Neural progenitor cell (in vitro differentiated cells): ENCODE data around the gene PLPP3. TPM values are rescaled to one million over a fixed set of nuclear protein-coding genes. Genes with fewer than 3 reads are reported as not detected.

ENCODE experiments used
- DNase-seq: peaks from one replicate; pipeline ENCODE4 v3.0.0-alpha.2; 2016; ENCODE audit warnings: low spot score
- H2AFZ ChIP-seq: fragments of 200-600 bp; sonication (generic); replicated peaks from 2 replicates; pipeline ENCODE4 v1.6.1; 2016; ENCODE audit warnings: antibody characterized with exemption
- H3F3A ChIP-seq: fragments of 200-600 bp; sonication (generic); 2 replicates; pipeline ENCODE4 v1.6.1; 2016; ENCODE audit warnings: antibody characterized with exemption, low read depth
- H3K27ac ChIP-seq: fragments of 200-600 bp; sonication (generic); 2 replicates; pipeline ENCODE4 v1.5.1; 2016; ENCODE audit warnings: mild to moderate bottlenecking
- H3K27me3 ChIP-seq: fragments of 200-600 bp; sonication (generic); 2 replicates; pipeline ENCODE4 v1.6.1; 2016; ENCODE audit warnings: mild to moderate bottlenecking, moderate library complexity
- H3K36me3 ChIP-seq: fragments of 200-600 bp; sonication (generic); 2 replicates; pipeline ENCODE4 v1.5.1; 2016
- H3K4me1 ChIP-seq: fragments of 200-600 bp; sonication (generic); 2 replicates; pipeline ENCODE4 v1.6.1; 2016; ENCODE audit warnings: mixed run types
- H3K4me2 ChIP-seq: fragments of 200-600 bp; sonication (generic); 2 replicates; pipeline ENCODE4 v1.6.1; 2016
- H3K4me3 ChIP-seq: fragments of 200-600 bp; sonication (generic); 2 replicates; pipeline ENCODE4 v1.5.1; 2016
- H3K79me2 ChIP-seq: fragments of 200-600 bp; sonication (generic); 2 replicates; pipeline ENCODE4 v1.6.1; 2016; ENCODE audit warnings: low read depth
- H3K9ac ChIP-seq: fragments of 200-600 bp; sonication (generic); 2 replicates; pipeline ENCODE4 v1.6.1; 2016
- H3K9me3 ChIP-seq: fragments of 200-600 bp; sonication (generic); 2 replicates; pipeline ENCODE4 v1.5.1; 2016; ENCODE audit warnings: low read depth
- H4K20me1 ChIP-seq: fragments of 200-600 bp; sonication (generic); 2 replicates; pipeline ENCODE4 v1.6.1; 2016; ENCODE audit warnings: low read depth
- H3K27ac Mint-ChIP-seq: 3 replicates; pipeline ENCODE4 v1.8.0; 2021; ENCODE audit warnings: mixed read lengths
- H3K27me3 Mint-ChIP-seq: 2 replicates; pipeline ENCODE4 v1.8.0; 2022; ENCODE audit warnings: low read depth, mild to moderate bottlenecking, inconsistent platforms, moderate library complexity, mixed read lengths; ENCODE audit not compliant: insufficient read depth
- H3K36me3 Mint-ChIP-seq: 3 replicates; pipeline ENCODE4 v1.8.0; 2021; ENCODE audit warnings: mixed read lengths
- H3K4me1 Mint-ChIP-seq: 3 replicates; pipeline ENCODE4 v1.8.0; 2021; ENCODE audit warnings: mixed read lengths
- H3K4me3 Mint-ChIP-seq: 3 replicates; pipeline ENCODE4 v1.8.0; 2021; ENCODE audit warnings: mild to moderate bottlenecking, moderate library complexity, mixed read lengths
- H3K9me3 Mint-ChIP-seq: 3 replicates; pipeline ENCODE4 v1.8.0; 2020; ENCODE audit warnings: mixed read lengths
- CTCF ChIP-seq: fragments of 200-600 bp; sonication (generic); IDR thresholded peaks from 2 replicates; pipeline ENCODE4 v1.5.1; 2017; ENCODE audit warnings: antibody characterized with exemption, mild to moderate bottlenecking
- EZH2 ChIP-seq: fragments of 200-600 bp; sonication (generic); IDR thresholded peaks from 2 replicates; pipeline ENCODE4 v1.6.1; 2017; ENCODE audit warnings: antibody characterized with exemption, mild to moderate bottlenecking, moderate library complexity
- EZH2phosphoT487 ChIP-seq: fragments of 200-600 bp; sonication (generic); IDR thresholded peaks from 2 replicates; pipeline ENCODE4 v1.6.1; 2017; ENCODE audit warnings: antibody characterized with exemption
- total RNA-seq: library from RNA; depleted of rRNA; stranded (reverse); fragments of >200 nt; gene quantifications from 2 replicates; pipeline ENCODE4 v1.2.3, GENCODE V29; 2015; ENCODE audit warnings: low replicate concordance

PLPP3 gene
- total RNA-seq, 1 donor from 2014 or later = 28.5 TPM

- TF ChIP-seq EZH2phosphoT487 (no peak), CTCF (no peak), EZH2 (no peak)
- Mint-ChIP-seq H3K27ac (no peak overlapping the region), H3K4me1 (peaks cover 45% of the 10 kb centered on the region), H3K4me3 (no peak overlapping the region), H3K27me3 (peaks cover 5% of the 10 kb centered on the region), H3K36me3 (peaks cover 48% of the 10 kb centered on the region), H3K9me3 (no peaks in the 10 kb centered on the region)
- Histone ChIP-seq H3K36me3 (no peaks in the 10 kb centered on the region), H4K20me1 (peaks cover 31% of the 10 kb centered on the region), H3K4me2 (no peak overlapping the region), H3K4me3 (no peak overlapping the region), H3K9me3 (no peaks in the 10 kb centered on the region), H3K4me1 (peaks cover 38% of the 10 kb centered on the region), H3K79me2 (peaks cover 2% of the 10 kb centered on the region), H3K27ac (peak overlapping the region; percentile 42), H3K9ac (no peak overlapping the region), H3F3A (peaks cover 34% of the 10 kb centered on the region), H2AFZ (no peak overlapping the region), H3K27me3 (no peaks in the 10 kb centered on the region)
- DNase-seq = no peak
Observed at GRCh38 chr1:56493826-56494225, 85.5 kb downstream of the PLPP3 start.

- H4K20me1 ChIP-seq = peaks cover 26% of the 10 kb centered on the region
- Mint-ChIP-seq H3K27me3 (peaks cover 5% of the 10 kb centered on the region), H3K9me3 (no peaks in the 10 kb centered on the region), H3K4me1 (peaks cover 39% of the 10 kb centered on the region), H3K27ac (no peak overlapping the region), H3K4me3 (no peak overlapping the region), H3K36me3 (peaks cover 40% of the 10 kb centered on the region)
- H3K27me3 ChIP-seq = no peaks in the 10 kb centered on the region
- H3K4me3 ChIP-seq = no peak overlapping the region
- H3K79me2 ChIP-seq = no peaks in the 10 kb centered on the region
- H3K9ac ChIP-seq = no peak overlapping the region
- DNase-seq = no peak
- H3K27ac ChIP-seq = no peak overlapping the region
- peaks cover 37% of the 10 kb centered on the region for H3F3A ChIP-seq
- H3K9me3 ChIP-seq = no peaks in the 10 kb centered on the region
- no peak overlapping the region for H3K4me2 ChIP-seq
- no peak overlapping the region for H2AFZ ChIP-seq
- no peaks in the 10 kb centered on the region for H3K36me3 ChIP-seq
- TF ChIP-seq EZH2phosphoT487 = no peak
- no peak for TF ChIP-seq CTCF
- TF ChIP-seq EZH2 = no peak
- peaks cover 29% of the 10 kb centered on the region for H3K4me1 ChIP-seq
Observed at GRCh38 chr1:56491441-56491840, 87.9 kb downstream of the PLPP3 start.

- H3K36me3 Mint-ChIP-seq = peaks cover 34% of the 10 kb centered on the region
- H2AFZ ChIP-seq = no peak overlapping the region
- H3K79me2 ChIP-seq = no peaks in the 10 kb centered on the region
- H3K27me3 ChIP-seq = no peaks in the 10 kb centered on the region
- H3K36me3 ChIP-seq = no peaks in the 10 kb centered on the region
- peaks cover 23% of the 10 kb centered on the region for H3K4me1 ChIP-seq
- H3K27me3 Mint-ChIP-seq = peaks cover 5% of the 10 kb centered on the region
- H3K9me3 ChIP-seq = no peaks in the 10 kb centered on the region
- peaks cover 36% of the 10 kb centered on the region for H3K4me1 Mint-ChIP-seq
- no peak overlapping the region for H3K9ac ChIP-seq
- peaks cover 32% of the 10 kb centered on the region for H3F3A ChIP-seq
- no peak for DNase-seq
- H3K4me3 Mint-ChIP-seq = no peak overlapping the region
- H3K27ac ChIP-seq = no peak overlapping the region
- H3K9me3 Mint-ChIP-seq = no peaks in the 10 kb centered on the region
- TF ChIP-seq EZH2phosphoT487 = no peak
- no peak for TF ChIP-seq EZH2
- no peak for TF ChIP-seq CTCF
- peak overlapping the region; percentile 67 for H3K27ac Mint-ChIP-seq
- H4K20me1 ChIP-seq = peaks cover 19% of the 10 kb centered on the region
- no peak overlapping the region for H3K4me3 ChIP-seq
- H3K4me2 ChIP-seq = no peak overlapping the region
Observed at GRCh38 chr1:56490619-56491018, 88.7 kb downstream of the PLPP3 start.

GRCh38 chr1:56489695-56490094 is 89.7 kb downstream of the PLPP3 start:
- Histone ChIP-seq H2AFZ (no peak overlapping the region), H3F3A (peaks cover 23% of the 10 kb centered on the region), H3K79me2 (no peaks in the 10 kb centered on the region), H3K4me3 (no peak overlapping the region), H3K27me3 (no peaks in the 10 kb centered on the region), H3K27ac (no peak overlapping the region), H4K20me1 (peaks cover 12% of the 10 kb centered on the region), H3K4me1 (peaks cover 14% of the 10 kb centered on the region), H3K9ac (no peak overlapping the region), H3K9me3 (no peaks in the 10 kb centered on the region), H3K36me3 (no peaks in the 10 kb centered on the region), H3K4me2 (no peak overlapping the region)
- no peaks in the 10 kb centered on the region for H3K9me3 Mint-ChIP-seq
- DNase-seq = no peak
- H3K36me3 Mint-ChIP-seq = peaks cover 29% of the 10 kb centered on the region
- H3K4me1 Mint-ChIP-seq = peaks cover 28% of the 10 kb centered on the region
- TF ChIP-seq EZH2 (no peak), CTCF (no peak), EZH2phosphoT487 (no peak)
- H3K27me3 Mint-ChIP-seq = peaks cover 5% of the 10 kb centered on the region
- no peak overlapping the region for H3K27ac Mint-ChIP-seq
- no peak overlapping the region for H3K4me3 Mint-ChIP-seq
